HG03575 (cell line): Measurements from ENCODE around the gene CCNY.

Experiments
- ATAC-seq: cut with Tn5 transposase; IDR thresholded peaks from one replicate; pipeline ENCODE4 v1.9.1; 2021; ENCODE audit not compliant: unreplicated experiment, insufficient number of reproducible peaks, low FRiP score; ENCODE audit errors: extremely low read depth

CCNY gene

DNA sequence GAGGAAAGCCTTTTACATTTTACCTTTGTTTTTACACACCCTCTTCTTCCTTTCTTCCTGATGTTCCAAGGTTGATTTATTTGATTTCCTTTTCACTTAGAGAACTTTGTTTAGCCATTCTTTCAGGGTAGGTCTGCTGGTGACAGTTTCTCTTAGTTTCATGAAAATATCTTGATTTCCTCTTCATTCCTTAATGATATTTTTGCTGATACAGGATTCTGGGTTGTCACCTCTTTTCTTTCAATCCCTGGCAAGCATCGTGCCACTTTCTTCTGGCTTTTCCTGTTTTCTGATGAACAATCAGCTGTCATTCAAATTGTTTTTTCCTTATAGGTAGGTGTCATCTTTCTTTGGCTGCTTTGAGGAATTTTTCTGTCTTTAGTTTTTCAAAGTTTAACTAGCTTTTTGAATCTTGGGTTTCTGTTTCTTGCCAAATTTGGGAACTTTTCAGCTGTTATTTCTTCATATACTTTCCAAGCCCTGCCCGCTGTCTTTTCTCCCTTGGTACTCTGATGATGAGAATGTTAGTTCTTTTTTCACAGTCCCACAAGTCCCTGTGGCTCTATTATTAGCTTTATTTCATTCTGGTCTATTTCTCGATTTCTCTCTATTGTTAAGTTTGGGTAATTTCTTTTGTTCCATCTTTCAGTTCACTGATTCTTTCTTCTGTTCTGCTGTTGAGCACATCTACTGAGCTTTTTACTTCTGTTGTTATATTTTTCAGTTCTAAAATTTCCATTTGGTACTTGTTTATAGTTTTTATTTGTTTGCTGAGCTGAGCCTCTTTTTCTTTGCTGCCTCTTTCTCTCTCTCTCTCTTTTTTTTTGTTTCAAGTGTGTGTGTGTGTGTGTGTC is 102.6 kb downstream of the CCNY start:
- ATAC-seq: no peak

DNA sequence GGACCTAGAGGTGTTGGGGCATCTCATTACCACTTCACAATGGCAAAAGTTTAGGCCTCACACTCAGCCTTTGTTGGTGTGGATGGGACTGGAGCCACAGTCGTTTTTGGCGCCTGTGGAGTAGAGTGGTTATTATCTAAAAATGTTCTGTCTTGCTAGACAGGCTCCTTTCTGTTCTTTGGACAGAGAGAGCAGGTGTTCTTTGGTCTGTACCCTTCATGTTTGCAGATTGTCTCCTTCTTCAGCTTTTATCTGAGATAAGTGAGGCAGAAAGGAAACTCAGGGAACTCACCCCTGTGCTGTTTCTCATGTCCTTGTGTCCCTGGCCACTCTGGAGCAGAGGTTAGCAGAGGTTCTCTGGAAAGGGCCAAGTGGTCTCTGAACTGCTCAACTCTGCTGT is 103.7 kb downstream of the CCNY start:
- ATAC-seq: no peak

DNA sequence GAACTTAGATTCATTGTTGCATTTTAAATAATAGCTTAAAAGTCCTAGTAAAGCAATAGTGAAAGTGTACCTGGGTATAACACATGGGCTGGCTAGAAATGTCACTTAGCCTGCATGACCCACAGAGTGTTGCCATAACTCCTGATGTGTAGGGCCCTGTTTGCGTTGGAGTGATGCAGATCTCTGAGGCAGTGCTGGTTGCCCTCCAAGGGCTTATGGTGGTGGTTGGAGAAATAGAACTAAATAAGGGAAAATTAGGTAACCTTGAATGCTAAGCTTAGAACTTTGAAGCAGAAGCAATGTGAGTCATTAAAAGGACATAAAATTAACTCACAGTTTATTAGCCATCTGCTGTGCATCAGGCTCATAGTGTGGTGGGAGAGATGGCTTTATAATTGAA is 105.7 kb downstream of the CCNY start:
- no peak for ATAC-seq

DNA sequence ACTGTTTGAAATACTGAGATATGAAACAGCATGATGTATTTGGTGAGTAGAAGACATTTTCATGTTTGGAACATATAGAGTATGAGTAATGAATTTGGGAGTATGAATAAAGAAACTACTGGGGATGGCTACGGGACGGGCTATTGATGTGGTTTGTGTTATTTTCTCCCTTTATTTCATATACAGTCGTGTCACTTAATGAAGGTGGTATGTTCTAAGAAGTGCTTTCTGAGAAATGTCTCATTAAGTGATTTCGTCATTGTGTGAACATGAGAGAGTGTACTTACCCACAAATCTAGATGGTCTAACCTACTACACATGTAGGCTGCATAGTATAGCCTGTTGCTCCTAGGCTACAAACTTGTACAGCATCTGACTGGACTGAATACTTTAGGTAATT is 106.3 kb downstream of the CCNY start:
- no peak for ATAC-seq

DNA sequence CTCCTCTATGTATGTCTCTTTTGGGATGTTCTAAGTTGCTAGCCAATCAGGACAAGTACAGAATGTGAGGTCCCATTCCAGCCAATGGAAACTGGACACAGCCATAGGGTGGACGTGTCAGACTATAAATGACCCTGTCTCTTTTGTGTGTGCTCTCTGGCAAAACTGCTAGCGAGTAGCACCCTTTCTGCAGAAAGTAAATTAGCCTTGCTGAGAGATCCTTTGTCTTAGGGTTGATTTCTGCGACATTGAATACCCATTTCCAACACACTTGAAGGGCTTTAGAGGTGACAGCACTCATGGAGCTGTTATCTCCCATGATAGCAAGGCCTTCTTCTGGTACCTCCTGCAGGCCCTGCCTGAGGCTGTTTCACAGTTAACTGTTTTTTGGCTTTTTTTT is 107.5 kb downstream of the CCNY start:
- ATAC-seq: no peak

DNA sequence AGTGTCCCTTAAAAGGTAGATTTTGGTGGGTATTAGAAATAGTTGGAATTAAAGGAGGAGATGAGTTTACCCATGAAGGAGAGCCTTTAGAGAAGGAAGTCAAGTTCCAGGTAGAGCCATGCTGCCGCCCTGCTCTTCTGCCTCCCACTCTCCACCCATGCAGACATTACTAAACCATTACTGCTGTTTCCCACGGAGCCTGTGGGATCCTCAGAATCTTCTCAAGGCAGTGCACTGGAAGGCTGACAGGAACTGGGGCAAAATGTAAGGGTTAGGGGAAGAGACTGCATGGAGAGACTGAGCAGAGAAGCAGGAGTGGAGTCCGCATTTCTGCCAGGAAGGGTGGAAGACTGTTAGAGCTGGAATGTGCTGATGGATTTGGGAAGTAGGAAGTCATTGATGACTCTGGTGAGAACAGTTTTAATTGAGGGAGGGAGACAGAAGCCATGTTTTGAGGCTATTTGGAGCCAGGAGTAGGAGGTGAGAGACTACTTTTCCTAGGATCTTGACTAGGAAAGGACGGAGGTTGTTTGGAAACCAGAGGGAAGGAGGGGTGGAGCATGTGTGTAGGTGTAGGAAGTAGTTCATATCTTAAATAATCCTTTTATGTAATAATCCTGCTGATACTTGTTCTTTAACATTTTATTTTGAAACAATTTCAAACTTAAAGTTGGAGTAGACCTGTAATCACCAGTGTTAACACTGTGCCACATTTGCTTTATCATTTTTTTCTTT is 109.0 kb downstream of the CCNY start:
- ATAC-seq: no peak

DNA sequence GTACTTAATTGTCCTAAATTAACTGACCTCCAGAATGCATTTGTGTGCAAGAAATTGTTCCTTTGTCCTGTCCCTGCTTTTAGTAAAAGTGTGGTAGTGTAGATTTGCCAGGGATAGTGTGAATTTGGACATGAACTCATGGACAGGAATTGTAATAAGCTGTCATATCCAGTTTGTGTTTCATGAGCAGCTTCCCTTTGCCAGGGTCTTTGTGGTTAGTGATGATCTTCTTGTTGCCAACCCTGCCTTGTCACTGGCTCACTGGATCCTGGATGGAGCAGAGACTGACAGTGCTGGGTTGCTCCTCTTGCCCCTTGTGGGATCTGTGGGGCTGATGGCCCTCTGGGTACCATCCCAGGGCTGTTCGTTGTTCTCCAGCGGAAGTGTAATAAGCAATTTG is 110.1 kb downstream of the CCNY start:
- ATAC-seq: no peak

DNA sequence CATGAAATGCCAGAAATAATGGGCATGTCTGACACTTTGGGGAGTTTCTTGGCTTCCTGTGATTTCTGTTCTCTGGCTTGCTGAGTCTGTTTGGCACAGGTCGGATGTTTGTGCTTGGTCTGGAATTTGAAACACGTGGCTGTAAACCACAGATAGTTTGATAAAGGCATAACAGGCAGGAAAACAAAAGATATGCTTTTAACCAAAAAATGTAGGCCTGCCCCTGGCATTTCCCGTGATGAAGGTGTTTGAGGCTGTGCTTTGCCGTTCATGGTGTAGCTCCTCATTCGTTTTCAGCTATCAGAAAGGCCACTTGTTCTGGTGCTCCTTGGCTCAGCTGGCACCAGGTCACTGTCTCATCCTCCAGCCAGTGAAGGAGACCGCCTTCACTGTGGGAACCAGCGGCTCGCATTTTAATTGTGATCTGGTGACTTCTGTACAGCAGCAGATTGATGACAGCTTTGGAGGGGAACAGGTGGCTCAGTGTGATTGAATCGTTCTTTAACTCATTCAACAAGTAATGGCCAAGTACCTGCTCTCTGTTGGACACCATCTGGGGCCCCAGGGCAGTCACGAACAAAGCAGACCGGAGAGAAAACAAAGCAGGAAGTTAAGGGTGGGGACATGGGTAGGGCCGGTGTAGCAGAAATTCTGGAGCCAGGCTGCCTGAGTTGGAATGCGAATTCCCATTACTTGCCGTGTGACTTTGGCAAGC is 111.5 kb downstream of the CCNY start:
- ATAC-seq: no peak

DNA sequence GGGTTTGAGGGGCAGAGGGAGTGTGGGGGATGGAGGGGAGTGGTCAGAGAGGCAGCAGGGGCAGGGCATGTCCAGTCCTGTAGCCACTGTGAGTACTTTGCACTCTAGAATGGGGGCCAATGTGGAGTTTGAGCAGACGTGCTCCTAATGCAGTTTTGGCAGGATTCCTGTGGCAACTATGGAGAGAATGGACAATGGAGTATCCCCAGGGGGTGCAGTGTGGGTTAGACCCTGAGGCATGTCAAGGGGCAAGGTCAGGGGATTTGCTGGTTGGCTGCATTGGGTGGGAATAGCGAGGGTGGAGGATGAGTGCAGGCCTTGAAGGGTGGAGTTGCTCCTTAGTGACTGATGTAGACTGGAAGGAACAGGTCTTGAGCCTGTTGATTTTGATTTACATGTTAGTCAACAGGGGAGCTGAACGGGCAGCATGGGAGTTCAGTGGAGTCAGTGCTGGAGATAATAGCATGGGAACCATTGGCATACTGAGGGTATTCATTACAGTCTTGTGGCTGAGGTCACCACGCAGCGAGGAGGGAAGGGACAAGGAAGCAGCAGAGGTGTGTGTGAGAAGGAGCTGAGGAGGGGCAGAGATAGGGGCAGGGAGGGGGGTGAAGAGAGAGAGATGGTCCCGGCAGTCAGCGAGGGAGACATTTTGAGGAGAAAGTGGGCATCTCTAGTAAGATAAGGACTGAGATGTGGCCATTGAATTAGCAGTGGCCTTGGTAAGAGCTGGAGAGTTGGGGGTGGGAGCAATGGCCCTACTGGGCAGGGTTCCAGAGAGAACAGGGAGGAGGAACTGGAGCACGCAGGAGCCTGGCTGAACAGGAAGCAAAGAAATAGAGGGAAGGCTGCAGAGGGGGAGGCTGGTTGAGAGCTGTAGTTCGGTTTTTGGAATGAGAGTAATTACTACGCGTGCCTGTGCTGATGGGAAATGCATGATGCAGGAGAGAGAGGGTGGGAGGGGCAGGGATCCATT is 112.7 kb downstream of the CCNY start:
- no peak for ATAC-seq

DNA sequence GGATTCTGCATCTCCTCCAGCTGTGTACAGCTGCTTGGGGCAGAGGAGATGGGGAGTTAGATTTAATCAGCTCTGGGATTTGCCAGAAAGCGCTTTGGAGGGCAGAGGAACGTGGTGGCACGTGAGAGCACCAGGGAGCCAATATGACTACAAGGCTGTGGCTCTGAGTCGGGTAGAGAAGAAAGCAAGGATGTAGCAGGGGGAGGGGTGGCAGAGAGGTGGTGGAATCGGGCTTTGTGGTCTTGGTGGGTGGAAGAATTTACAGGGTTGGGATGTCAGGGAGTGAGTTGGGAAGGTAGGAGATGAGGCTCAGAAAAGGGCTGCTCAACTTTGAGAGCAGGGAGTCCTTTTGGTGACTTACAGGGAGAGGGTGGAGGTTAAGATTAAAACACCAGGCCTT is 113.6 kb downstream of the CCNY start:
- no peak for ATAC-seq

DNA sequence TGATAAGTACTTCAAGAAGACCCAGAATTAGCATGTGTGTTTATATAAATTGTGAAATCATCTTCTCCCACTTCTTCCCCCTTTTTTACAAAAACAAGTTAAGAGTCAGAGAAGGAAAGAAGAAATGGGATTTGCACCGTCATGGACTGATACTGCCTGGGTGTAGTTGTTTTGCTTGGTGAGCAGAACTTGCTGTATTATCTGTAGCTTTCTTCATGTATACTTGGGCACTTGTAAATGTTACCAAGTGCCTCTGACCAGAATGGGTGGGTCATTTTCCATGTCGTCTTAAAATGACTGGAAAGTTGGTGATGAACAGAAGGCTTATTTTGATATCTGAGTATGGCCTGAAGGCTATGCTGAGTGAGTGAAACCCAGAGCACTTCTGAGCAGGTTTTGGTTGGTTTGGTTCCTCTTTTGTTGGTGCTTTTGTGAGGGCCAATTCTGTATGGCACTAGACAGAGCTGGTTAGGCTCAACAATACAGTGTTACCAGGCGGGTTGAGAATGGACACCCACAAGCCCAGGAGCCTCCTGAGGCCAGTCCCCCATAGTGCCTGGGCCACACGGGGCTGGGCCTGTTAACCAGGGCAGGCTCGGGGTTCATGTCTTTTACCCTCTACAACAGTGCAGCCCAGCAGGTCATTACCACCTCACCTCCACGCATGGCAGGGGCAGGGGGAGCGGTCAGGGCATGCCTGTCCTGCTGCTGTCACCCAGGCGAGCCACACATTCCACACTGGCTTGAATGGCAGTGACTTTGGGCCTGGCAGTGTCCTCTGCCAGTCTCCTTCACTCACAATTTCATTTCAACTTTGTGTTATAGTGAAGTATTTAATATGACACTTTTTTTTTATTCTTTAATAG is 115.1 kb downstream of the CCNY start:
- peak; percentile 97 for ATAC-seq

DNA sequence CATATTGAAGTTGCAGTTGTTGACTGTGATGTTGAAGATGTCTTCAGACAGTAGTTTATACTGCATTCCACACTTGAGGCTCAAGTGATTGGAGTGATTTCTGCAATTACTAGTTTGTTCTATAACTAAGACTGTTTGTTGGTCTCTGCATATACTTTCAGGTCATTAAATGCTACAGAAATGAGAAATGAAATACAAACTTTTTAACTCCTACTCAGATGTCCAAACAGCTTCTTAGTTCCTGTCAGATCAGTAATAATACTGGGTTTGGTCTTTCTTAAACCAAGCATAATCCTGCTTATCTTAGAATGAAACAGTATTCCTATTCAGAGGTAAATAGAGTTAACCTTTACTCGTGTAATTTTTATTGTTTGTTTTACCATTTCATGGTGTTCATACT is 115.9 kb downstream of the CCNY start:
- no peak for ATAC-seq

DNA sequence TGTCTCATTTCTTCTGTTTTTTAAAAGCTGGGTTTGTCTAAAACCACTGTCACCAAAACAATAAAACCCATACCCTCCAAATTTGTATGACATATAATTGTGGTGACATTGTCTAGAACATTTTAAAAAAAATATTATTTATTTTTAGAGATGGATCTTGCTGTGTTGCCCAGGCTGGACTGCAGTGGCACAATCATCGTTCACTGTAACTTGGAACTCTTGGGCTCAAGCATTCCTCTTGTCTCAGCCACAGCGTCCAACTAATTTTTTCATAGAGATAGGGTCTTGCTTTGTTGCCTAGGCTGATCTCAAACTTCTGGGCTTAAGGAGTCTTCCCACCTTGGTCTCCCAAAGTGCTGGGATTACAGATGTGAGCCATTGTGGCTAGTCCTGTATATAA is 116.5 kb downstream of the CCNY start:
- ATAC-seq: no peak

DNA sequence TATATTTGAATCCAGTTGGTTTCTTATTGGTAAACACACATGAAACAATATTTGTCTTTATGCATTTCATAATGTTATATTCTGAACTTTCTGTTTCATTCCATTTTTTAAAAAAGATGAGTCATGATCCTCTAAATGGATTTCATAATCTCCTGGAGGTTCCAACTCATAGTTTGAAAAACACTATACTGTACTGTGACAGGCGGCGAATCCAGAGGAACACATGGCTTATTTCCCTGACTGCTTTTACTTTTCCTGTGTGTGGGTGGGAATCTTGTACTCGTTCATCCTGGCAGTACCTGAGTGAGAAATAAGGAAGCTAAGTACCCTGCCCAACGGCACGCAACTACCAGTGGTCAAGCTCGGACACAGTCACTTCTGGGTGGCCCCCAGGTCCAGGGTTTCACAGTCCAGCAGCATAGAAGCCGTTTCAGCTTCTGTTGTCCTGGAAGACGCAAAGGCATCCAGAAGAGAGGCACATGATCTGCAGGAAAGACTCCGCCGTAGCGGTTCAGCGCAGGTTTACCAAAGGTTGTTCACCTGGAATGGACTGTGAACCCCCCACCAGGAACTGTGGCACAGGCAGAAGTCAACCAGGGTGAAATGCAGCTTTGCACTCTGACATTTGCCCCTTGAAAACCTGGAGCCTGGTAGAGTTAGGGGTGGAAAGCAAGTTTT is 117.7 kb downstream of the CCNY start:
- ATAC-seq: no peak

DNA sequence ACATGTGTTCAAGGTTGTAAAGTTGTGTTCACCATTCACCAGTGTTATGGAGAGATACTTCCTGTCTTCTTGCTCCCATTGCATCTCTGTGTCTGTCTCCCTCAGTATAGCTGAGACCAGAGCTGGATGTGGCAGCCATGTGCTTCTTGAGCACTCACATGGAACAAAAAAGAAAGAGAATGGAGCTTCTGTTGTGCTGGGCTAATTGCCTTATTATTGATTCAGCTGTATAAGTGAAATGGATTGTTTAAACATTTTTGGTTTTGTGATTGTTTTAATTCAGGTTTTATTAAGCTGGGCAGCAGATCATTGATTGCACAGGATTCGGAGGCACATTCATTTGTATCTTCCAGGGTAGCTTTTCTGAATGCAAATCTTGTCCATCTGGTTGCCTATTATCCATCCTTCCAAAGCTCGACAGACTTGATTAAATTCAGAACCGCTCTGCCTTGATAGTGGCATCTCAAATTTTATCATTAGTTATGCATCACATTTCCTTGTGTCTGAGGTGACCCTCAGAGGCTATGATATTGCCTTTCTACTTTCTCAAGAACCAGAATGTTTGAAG is 119.9 kb downstream of the CCNY start:
- no peak for ATAC-seq

DNA sequence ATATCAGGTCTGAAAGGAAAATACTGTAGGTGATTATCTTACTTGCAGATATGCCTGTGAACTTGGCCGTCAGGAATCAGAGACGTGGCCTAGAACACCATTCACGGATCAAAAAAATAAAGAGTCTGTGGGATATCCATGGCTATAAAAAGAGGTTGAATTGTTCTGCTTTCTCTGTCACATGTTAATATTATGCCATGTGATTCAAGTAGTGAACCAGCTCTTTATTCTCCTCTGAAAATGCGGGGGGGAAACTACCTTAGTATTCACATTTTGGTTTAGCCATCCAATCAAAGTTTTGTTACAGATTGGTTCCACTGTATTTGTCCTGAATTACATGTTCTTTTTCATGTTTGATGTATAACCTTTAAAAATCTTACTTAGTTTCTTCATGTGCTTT is 120.5 kb downstream of the CCNY start:
- no peak for ATAC-seq
